Femur (tissue), 1 donor: ENCODE results near the gene CEACAM16.
"Not testable (repeated sequence)": the region's sequence is repeated elsewhere in the genome, so short reads cannot be mapped to it uniquely, and the experiment has no call there.

Source experiments
- DNase-seq: peaks from one replicate; pipeline ENCODE4 v3.0.0-alpha.2; 2017

CEACAM16 gene

GRCh38 chr19:44704982-44705381 lies 6.0 kb downstream of the CEACAM16 start:
- no peak for DNase-seq

GRCh38 chr19:44705502-44706010 lies 6.6 kb downstream of the CEACAM16 start:
- no peak for DNase-seq

GRCh38 chr19:44706506-44707236 lies 7.7 kb downstream of the CEACAM16 start:
- no peak for DNase-seq

- no peak for DNase-seq
Measured at GRCh38 chr19:44707794-44708193, 8.8 kb downstream of the CEACAM16 start.

GRCh38 chr19:44708940-44709339 lies 10.0 kb downstream of the CEACAM16 start:
- DNase-seq = no peak

- not testable (repeated sequence) for DNase-seq
Measured at GRCh38 chr19:44709434-44710266, 10.7 kb downstream of the CEACAM16 start.

- no peak for DNase-seq
Measured at GRCh38 chr19:44710483-44710882, 11.5 kb downstream of the CEACAM16 start.

- no peak for DNase-seq
Measured at GRCh38 chr19:44712864-44713515, 14.0 kb downstream of the CEACAM16 start.

GRCh38 chr19:44714597-44715169 lies 15.7 kb downstream of the CEACAM16 start:
- DNase-seq = no peak

- no peak for DNase-seq
Measured at GRCh38 chr19:44717603-44718002, 18.7 kb downstream of the CEACAM16 start.

GRCh38 chr19:44718441-44719261 lies 19.7 kb downstream of the CEACAM16 start:
- DNase-seq = peak; percentile 63

GRCh38 chr19:44719262-44719701 lies 20.3 kb downstream of the CEACAM16 start:
- no peak for DNase-seq

GRCh38 chr19:44720396-44720795 lies 21.4 kb downstream of the CEACAM16 start:
- DNase-seq = not testable (repeated sequence)

- DNase-seq = no peak
Measured at GRCh38 chr19:44720945-44721344, 22.0 kb downstream of the CEACAM16 start.

GRCh38 chr19:44721369-44721768 lies 22.4 kb downstream of the CEACAM16 start:
- DNase-seq = not testable (repeated sequence)

- DNase-seq = no peak
Measured at GRCh38 chr19:44722131-44723121, 23.5 kb downstream of the CEACAM16 start.

- no peak for DNase-seq
Measured at GRCh38 chr19:44723299-44723951, 24.5 kb downstream of the CEACAM16 start.

GRCh38 chr19:44723952-44724319 lies 25.0 kb downstream of the CEACAM16 start:
- peak; percentile 88 for DNase-seq

GRCh38 chr19:44725251-44725650 lies 26.3 kb downstream of the CEACAM16 start:
- DNase-seq = no peak

GRCh38 chr19:44725684-44726083 lies 26.7 kb downstream of the CEACAM16 start:
- DNase-seq = no peak
